Measurements from ENCODE around the gene GRIK5.

DNA sequence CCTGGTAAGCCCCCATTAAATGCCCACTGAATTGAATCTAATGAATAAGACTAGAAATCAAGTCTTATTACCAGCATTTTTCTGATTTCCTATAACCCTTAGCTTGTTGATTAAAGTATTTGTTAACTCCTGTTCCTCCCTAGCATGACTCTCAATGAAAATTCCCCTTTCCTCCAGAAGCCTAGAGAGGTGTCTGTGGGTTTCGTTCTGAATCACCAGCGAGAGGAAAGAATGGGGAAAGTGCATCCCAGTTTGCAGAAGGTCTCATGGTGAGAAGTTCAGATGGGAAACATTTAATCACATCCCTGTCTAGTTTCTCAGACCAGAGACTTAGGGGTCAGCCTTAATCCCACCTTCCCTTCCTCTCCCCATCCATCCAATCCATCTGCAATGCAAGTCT is 35.4 kb upstream of the GRIK5 start:
- TF ChIP-seq, protein P1, sequence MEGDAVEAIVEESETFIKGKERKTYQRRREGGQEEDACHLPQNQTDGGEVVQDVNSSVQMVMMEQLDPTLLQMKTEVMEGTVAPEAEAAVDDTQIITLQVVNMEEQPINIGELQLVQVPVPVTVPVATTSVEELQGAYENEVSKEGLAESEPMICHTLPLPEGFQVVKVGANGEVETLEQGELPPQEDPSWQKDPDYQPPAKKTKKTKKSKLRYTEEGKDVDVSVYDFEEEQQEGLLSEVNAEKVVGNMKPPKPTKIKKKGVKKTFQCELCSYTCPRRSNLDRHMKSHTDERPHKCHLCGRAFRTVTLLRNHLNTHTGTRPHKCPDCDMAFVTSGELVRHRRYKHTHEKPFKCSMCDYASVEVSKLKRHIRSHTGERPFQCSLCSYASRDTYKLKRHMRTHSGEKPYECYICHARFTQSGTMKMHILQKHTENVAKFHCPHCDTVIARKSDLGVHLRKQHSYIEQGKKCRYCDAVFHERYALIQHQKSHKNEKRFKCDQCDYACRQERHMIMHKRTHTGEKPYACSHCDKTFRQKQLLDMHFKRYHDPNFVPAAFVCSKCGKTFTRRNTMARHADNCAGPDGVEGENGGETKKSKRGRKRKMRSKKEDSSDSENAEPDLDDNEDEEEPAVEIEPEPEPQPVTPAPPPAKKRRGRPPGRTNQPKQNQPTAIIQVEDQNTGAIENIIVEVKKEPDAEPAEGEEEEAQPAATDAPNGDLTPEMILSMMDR (IDR thresholded peaks at IDR 0.05; ENCODE audit: control extremely low read depth in 1 of 3, insufficient read depth in 1 of 3, low read depth in 1 of 3, low read length in 3 of 3), result no peak
- no peak for TF ChIP-seq POLR2A (IDR thresholded peaks at IDR 0.05; ENCODE audit: control extremely low read depth in 1 of 2, low read depth in 2 of 2, low read length in 2 of 2)
- TF ChIP-seq, protein P2, sequence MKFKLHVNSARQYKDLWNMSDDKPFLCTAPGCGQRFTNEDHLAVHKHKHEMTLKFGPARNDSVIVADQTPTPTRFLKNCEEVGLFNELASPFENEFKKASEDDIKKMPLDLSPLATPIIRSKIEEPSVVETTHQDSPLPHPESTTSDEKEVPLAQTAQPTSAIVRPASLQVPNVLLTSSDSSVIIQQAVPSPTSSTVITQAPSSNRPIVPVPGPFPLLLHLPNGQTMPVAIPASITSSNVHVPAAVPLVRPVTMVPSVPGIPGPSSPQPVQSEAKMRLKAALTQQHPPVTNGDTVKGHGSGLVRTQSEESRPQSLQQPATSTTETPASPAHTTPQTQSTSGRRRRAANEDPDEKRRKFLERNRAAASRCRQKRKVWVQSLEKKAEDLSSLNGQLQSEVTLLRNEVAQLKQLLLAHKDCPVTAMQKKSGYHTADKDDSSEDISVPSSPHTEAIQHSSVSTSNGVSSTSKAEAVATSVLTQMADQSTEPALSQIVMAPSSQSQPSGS (IDR thresholded peaks at IDR 0.05; ENCODE audit: low read length), result no peak
- no peak for TF ChIP-seq CREB1 (IDR thresholded peaks at IDR 0.05)
- no peak for TF ChIP-seq ZNF274 (IDR thresholded peaks at IDR 0.05; ENCODE audit: borderline replicate concordance, extremely low read depth, low read length)
- TF ChIP-seq POLR2AphosphoS5 (IDR thresholded peaks at IDR 0.05; ENCODE audit: low read depth, low read length), result no peak
- TF ChIP-seq RAD21 (IDR thresholded peaks at IDR 0.05 in 1 of 2, conservative IDR thresholded peaks at IDR 0.05 in 1 of 2; ENCODE audit: low read depth in 2 of 2, low read length in 2 of 2), result no peak
- no peak for TF ChIP-seq HDAC6 (IDR thresholded peaks at IDR 0.05; ENCODE audit: low read depth, low read length)
- TF ChIP-seq, protein P3, sequence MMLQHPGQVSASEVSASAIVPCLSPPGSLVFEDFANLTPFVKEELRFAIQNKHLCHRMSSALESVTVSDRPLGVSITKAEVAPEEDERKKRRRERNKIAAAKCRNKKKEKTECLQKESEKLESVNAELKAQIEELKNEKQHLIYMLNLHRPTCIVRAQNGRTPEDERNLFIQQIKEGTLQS (IDR thresholded peaks at IDR 0.05; ENCODE audit: insufficient read depth, low read depth, low read length), result no peak
- TF ChIP-seq SRF (IDR thresholded peaks at IDR 0.05; ENCODE audit: low read depth, low read length), result no peak
- no peak for TF ChIP-seq BRCA1 (IDR thresholded peaks at IDR 0.05; ENCODE audit: low read depth, low read length)
- TF ChIP-seq MAFK (IDR thresholded peaks at IDR 0.05; ENCODE audit: low read depth, low read length), result no peak
- no peak for TF ChIP-seq CHD2 (IDR thresholded peaks at IDR 0.05; ENCODE audit: low read length)
